K562 (cell line): ENCODE measurements around the gene MRPS10. TPM values are rescaled to one million over a fixed set of nuclear protein-coding genes. Genes with fewer than 3 reads are reported as not detected.
A peak's percentile ranks its signal among the peaks of the same experiment; 100 is the strongest.

Source experiments
- CREM ChIP-seq: IDR thresholded peaks from 2 replicates; pipeline ENCODE4 v1.6.1; 2014; ENCODE audit warnings: antibody characterized with exemption, low read depth
- ELF2 ChIP-seq: fragments of 250-450 bp; sonication (Bioruptor Pico); IDR thresholded peaks from 2 replicates; pipeline ENCODE4 v1.5.0; 2021; ENCODE audit warnings: mild to moderate bottlenecking
- EP300 ChIP-seq: IDR thresholded peaks from 2 replicates; pipeline ENCODE4 v1.6.1; 2012; ENCODE audit warnings: low read length, improper control_type of control experiment
- EZH2 ChIP-seq: IDR thresholded peaks from 2 replicates; pipeline ENCODE4 v1.6.1; 2012; ENCODE audit warnings: low read depth, mild to moderate bottlenecking, inconsistent platforms, low read length, borderline replicate concordance
- FUS ChIP-seq: fragments of 200-400 bp; formaldehyde crosslinking; optimal IDR thresholded peaks from 2 replicates; pipeline ENCODE3; 2017; ENCODE audit warnings: low read depth, low read length
- MIER1 ChIP-seq: fragments of 450-650 bp; IDR thresholded peaks from 2 replicates; pipeline ENCODE4 v1.6.1; 2016; ENCODE audit warnings: antibody characterized with exemption, mild to moderate bottlenecking, low read depth
- MYBL2 ChIP-seq, 2 experiments: fragments of 450-650 bp in 1 of 2; sonication (generic) in 1 of 2; formaldehyde crosslinking in 1 of 2; IDR thresholded peaks; 2 replicates each; pipeline versions ENCODE4 v1.6.1 to v1.8.1; 2017 to 2022; ENCODE audit warnings: borderline replicate concordance in 1 of 2, inconsistent platforms in 1 of 2, low read depth in 1 of 2, mild to moderate bottlenecking in 1 of 2, missing genetic modification reagents in 1 of 2, moderate library complexity in 1 of 2
- NCOA4 ChIP-seq: fragments of 450-650 bp; IDR thresholded peaks from 2 replicates; pipeline ENCODE4 v1.6.1; 2018; ENCODE audit warnings: mild to moderate bottlenecking; ENCODE audit not compliant: partially characterized antibody
- SMAD1 ChIP-seq: fragments of 150-350 bp; IDR thresholded peaks from 2 replicates; pipeline ENCODE4 v1.6.1; 2014; ENCODE audit warnings: low read length, low read depth; ENCODE audit not compliant: partially characterized antibody
- STAG1 ChIP-seq: sonication (generic); formaldehyde crosslinking; IDR thresholded peaks from 2 replicates; pipeline ENCODE4 v1.5.0; 2020; ENCODE audit warnings: missing genetic modification reagents, borderline replicate concordance
- STAT5A ChIP-seq: IDR thresholded peaks from 2 replicates; pipeline ENCODE4 v1.6.1; 2012; ENCODE audit warnings: low read length, inconsistent platforms, borderline replicate concordance
- TRIM28 ChIP-seq: fragments of 450-650 bp; IDR thresholded peaks from 2 replicates; pipeline ENCODE4 v1.6.1; 2017
- ZNF121 ChIP-seq: sonication (generic); formaldehyde crosslinking; conservative IDR thresholded peaks from 2 replicates; pipeline ENCODE4 v1.8.0; 2022; ENCODE audit warnings: missing genetic modification reagents
- ZNF134 ChIP-seq: fragments of 250-450 bp; sonication (Bioruptor Pico); conservative IDR thresholded peaks from 2 replicates; pipeline ENCODE4 v1.4.0; 2020
- ZNF143 ChIP-seq: sonication (generic); formaldehyde crosslinking; IDR thresholded peaks from 2 replicates; pipeline ENCODE4 v1.9.0; 2022; ENCODE audit warnings: mild to moderate bottlenecking, missing genetic modification reagents
- ZNF212 ChIP-seq: fragments of 450-650 bp; formaldehyde crosslinking; IDR thresholded peaks from 2 replicates; pipeline ENCODE4 v1.4.0; 2020; ENCODE audit warnings: mild to moderate bottlenecking
- ZNF764 ChIP-seq: fragments of 250-450 bp; sonication (Bioruptor Pico); IDR thresholded peaks from 2 replicates; pipeline ENCODE4 v1.4.0; 2020; ENCODE audit warnings: low read depth, mild to moderate bottlenecking, moderate library complexity
- polyA plus RNA-seq, 8 experiments: library from polyadenylated mRNA; depleted of rRNA in 4 of 8; stranded (reverse) in 5 of 8; unstranded in 3 of 8; fragments of >200 nt; fragmentation: Nextera tagmentation in 2 of 8; fragmentation: Illumina TruSeq in 1 of 8; extraction: Ambion mirVana in 2 of 8; extraction: Trizol in 1 of 8; gene quantifications; 2 replicates each; pipeline versions ENCODE4 v1.2.1 to v1.2.3, GENCODE V29; 2011 to 2014; ENCODE audit warnings: inconsistent platforms in 1 of 8, missing spikeins in 1 of 8
- total RNA-seq, 7 experiments: library from RNA; depleted of rRNA in 6 of 7; stranded (reverse); fragments of >200 nt in 6 of 7; fragmentation: Illumina TruSeq in 2 of 7; extraction: Trizol in 2 of 7; gene quantifications; 2 replicates each; pipeline versions ENCODE4 v1.2.1 to v1.2.3, GENCODE V29; 2011 to 2021; ENCODE audit warnings: low replicate concordance in 1 of 7
- TF ChIP-seq, protein P1 (sequence below), 2 experiments: fragments of 200-800 bp in 1 of 2; sonication (Bioruptor generic) in 1 of 2; sonication (generic) in 1 of 2; formaldehyde crosslinking in 1 of 2; IDR thresholded peaks in 1 of 2; conservative IDR thresholded peaks in 1 of 2; 2 replicates each; pipeline versions ENCODE4 v1.5.0 to v1.6.1; 2016 to 2020; ENCODE audit warnings: missing compliant biosample characterization in 1 of 2, missing genetic modification characterization in 1 of 2, missing genetic modification reagents in 1 of 2
- TF ChIP-seq, protein P2 (sequence below): sonication (generic); IDR thresholded peaks from 2 replicates; pipeline ENCODE4 v1.6.1; 2016
- TF ChIP-seq, protein P3 (sequence below): conservative IDR thresholded peaks from 2 replicates; pipeline ENCODE4 v1.6.1; 2011; ENCODE audit warnings: low read depth, mild to moderate bottlenecking, low read length; ENCODE audit not compliant: control insufficient read depth
- TF ChIP-seq, protein P4 (sequence below): IDR thresholded peaks from 2 replicates; pipeline ENCODE4 v1.6.1; 2011; ENCODE audit warnings: borderline replicate concordance, low read depth, mild to moderate bottlenecking, moderate library complexity, low read length; ENCODE audit not compliant: insufficient read depth, poor library complexity, severe bottlenecking

MRPS10 gene
- total and polyA plus RNA-seq, 9 of the 15 experiments (the other 6 are each of a cell fraction or from before 2014, with no cell fraction given) = 48.6 to 166 (median 93.7) TPM

DNA sequence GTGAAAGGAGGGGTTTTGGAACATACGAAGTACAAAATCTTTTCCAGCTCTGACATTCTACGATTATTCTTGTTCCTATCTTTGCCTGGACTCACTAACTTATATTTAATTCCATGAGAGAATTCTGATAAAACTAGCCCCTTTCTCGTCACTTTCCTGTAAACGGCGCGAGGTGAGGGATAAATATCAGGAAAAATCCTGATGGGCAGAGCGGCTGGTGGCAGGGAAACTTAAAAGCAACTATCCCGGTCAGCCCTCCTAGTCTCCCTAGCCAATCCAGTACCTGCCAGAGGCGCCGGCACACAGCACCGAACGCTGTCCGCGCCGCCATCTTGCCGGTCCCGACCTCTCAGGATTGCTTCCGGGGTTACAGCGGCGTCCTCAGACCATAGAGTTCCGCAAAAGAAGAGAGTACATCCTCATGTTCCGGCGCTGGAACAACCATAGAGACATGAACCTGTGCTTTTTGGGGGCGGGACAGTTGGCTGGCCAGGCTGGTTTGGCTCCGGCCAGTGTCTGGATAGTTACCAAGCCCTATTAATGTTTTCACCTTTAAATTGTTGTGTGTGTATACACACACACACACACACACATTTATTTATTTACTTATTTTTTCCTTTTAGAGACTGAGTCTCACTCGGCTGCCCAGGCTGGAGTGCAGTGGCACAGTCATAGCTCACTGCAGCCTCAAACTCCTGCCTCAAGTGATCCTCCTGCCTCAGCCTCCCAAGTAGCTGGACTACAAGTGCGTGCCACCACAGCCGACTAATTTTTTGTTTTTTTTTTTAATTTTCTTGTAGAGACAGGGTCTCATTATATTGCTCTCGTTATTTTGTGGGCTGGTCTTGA lies at the start of gene MRPS10 (continued):
- TF ChIP-seq, protein P1, sequence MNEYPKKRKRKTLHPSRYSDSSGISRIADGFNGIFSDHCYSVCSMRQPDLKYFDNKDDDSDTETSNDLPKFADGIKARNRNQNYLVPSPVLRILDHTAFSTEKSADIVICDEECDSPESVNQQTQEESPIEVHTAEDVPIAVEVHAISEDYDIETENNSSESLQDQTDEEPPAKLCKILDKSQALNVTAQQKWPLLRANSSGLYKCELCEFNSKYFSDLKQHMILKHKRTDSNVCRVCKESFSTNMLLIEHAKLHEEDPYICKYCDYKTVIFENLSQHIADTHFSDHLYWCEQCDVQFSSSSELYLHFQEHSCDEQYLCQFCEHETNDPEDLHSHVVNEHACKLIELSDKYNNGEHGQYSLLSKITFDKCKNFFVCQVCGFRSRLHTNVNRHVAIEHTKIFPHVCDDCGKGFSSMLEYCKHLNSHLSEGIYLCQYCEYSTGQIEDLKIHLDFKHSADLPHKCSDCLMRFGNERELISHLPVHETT (CRISPR knock-in tag; conservative IDR thresholded peaks at IDR 0.05 in 1 of 2, IDR thresholded peaks at IDR 0.05 in 1 of 2) = peak in 1 of 2 experiments; percentile 92; a peak in 2 of 4 replicates
- TF ChIP-seq ZNF134 (CRISPR knock-in tag) (no peak), ZNF212 (0 out of 2 replicates have a peak, but pooled peaks have one; percentile 12), STAG1 (CRISPR knock-in tag) (no peak), ZNF764 (no peak), STAT5A (no peak; the same call in 1 of the 2 replicates), MIER1 (peak; percentile 67), SMAD1 (peak; percentile 58), MYBL2 (IDR thresholded peaks at IDR 0.05; ENCODE audit: low read depth) (no peak; the same call in 1 of the 2 replicates), MYBL2 (CRISPR knock-in tag; IDR thresholded peaks at IDR 0.05; ENCODE audit: borderline replicate concordance) (no peak), EP300 (0 out of 2 replicates have a peak, but pooled peaks have one; percentile 48), TRIM28 (no peak), FUS (no peak), EZH2 (no peak), NCOA4 (no peak), ZNF121 (CRISPR knock-in tag) (peak; percentile 64; the same call in 1 of the 2 replicates), ZNF143 (CRISPR knock-in tag) (no peak), ELF2 (CRISPR knock-in tag) (no peak), CREM (peak; percentile 91)
- TF ChIP-seq, protein P2, sequence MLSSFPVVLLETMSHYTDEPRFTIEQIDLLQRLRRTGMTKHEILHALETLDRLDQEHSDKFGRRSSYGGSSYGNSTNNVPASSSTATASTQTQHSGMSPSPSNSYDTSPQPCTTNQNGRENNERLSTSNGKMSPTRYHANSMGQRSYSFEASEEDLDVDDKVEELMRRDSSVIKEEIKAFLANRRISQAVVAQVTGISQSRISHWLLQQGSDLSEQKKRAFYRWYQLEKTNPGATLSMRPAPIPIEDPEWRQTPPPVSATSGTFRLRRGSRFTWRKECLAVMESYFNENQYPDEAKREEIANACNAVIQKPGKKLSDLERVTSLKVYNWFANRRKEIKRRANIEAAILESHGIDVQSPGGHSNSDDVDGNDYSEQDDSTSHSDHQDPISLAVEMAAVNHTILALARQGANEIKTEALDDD = no peak
- TF ChIP-seq, protein P3, sequence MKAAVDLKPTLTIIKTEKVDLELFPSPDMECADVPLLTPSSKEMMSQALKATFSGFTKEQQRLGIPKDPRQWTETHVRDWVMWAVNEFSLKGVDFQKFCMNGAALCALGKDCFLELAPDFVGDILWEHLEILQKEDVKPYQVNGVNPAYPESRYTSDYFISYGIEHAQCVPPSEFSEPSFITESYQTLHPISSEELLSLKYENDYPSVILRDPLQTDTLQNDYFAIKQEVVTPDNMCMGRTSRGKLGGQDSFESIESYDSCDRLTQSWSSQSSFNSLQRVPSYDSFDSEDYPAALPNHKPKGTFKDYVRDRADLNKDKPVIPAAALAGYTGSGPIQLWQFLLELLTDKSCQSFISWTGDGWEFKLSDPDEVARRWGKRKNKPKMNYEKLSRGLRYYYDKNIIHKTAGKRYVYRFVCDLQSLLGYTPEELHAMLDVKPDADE = peak; percentile 88
- TF ChIP-seq, protein P4, sequence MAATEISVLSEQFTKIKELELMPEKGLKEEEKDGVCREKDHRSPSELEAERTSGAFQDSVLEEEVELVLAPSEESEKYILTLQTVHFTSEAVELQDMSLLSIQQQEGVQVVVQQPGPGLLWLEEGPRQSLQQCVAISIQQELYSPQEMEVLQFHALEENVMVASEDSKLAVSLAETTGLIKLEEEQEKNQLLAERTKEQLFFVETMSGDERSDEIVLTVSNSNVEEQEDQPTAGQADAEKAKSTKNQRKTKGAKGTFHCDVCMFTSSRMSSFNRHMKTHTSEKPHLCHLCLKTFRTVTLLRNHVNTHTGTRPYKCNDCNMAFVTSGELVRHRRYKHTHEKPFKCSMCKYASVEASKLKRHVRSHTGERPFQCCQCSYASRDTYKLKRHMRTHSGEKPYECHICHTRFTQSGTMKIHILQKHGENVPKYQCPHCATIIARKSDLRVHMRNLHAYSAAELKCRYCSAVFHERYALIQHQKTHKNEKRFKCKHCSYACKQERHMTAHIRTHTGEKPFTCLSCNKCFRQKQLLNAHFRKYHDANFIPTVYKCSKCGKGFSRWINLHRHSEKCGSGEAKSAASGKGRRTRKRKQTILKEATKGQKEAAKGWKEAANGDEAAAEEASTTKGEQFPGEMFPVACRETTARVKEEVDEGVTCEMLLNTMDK = no peak
